Measurements from ENCODE around the gene PTGR3. TPM values are rescaled to one million over a fixed set of nuclear protein-coding genes. Genes with fewer than 3 reads are reported as not detected.
A peak's percentile ranks its signal among the peaks of the same experiment; 100 is the strongest.

PTGR3 gene
- total RNA-seq, 1 donor from 2014 or later = 23.3 TPM

- Mint-ChIP-seq H3K9me3 (no peaks in the 10 kb centered on the region), H3K4me1 (peaks cover 42% of the 10 kb centered on the region), H3K36me3 (ENCODE audit: low read depth) (peaks cover 18% of the 10 kb centered on the region), H3K27me3 (peaks cover 24% of the 10 kb centered on the region), H3K27ac (peak overlapping the region; percentile 93), H3K4me3 (peak overlapping the region; percentile 91)
- DNase-seq = peak; percentile 83
- intact Hi-C loops (cut with micrococcal nuclease) = loop anchor here (2.0 to 5.0 kb wide), 3 partner anchors 216 to 611 kb away; partner anchors contain the start of gene ZNF407
Measured at GRCh38 chr18:75208155-75208835, 644 bp downstream of the PTGR3 start.

GRCh38 chr18:75207310-75208154 lies 1.4 kb downstream of the PTGR3 start:
- Mint-ChIP-seq H3K36me3 (ENCODE audit: low read depth) (peaks cover 22% of the 10 kb centered on the region), H3K27me3 (peaks cover 28% of the 10 kb centered on the region), H3K9me3 (no peaks in the 10 kb centered on the region), H3K27ac (peak overlapping the region; percentile 93), H3K4me3 (peak overlapping the region; percentile 91), H3K4me1 (peaks cover 35% of the 10 kb centered on the region)
- no peak for DNase-seq
- intact Hi-C loops (cut with micrococcal nuclease) = loop anchor here (1.0 to 5.0 kb wide), 4 partner anchors 137 to 611 kb away; partner anchors contain the start of gene ZNF407

- Mint-ChIP-seq H3K9me3 (no peaks in the 10 kb centered on the region), H3K36me3 (ENCODE audit: low read depth) (peaks cover 24% of the 10 kb centered on the region), H3K4me1 (peaks cover 33% of the 10 kb centered on the region), H3K27me3 (peaks cover 28% of the 10 kb centered on the region), H3K27ac (peak overlapping the region; percentile 93), H3K4me3 (peak overlapping the region; percentile 91)
- intact Hi-C loops (cut with micrococcal nuclease) = loop anchor here (1.0 to 5.0 kb wide), 3 partner anchors 136 to 554 kb away; no protein-coding TSS in a partner anchor
- DNase-seq = no peak
Measured at GRCh38 chr18:75206452-75207309, 2.3 kb downstream of the PTGR3 start.

- H3K27ac Mint-ChIP-seq = no peak overlapping the region
Measured at GRCh38 chr18:75205514-75206132, 3.3 kb downstream of the PTGR3 start.

GRCh38 chr18:75204732-75205513 lies 4.0 kb downstream of the PTGR3 start:
- peaks cover 30% of the 10 kb centered on the region for H3K36me3 Mint-ChIP-seq (ENCODE audit: low read depth)
- H3K4me3 Mint-ChIP-seq = peak overlapping the region; percentile 61
- H3K9me3 Mint-ChIP-seq = no peaks in the 10 kb centered on the region
- peaks cover 28% of the 10 kb centered on the region for H3K27me3 Mint-ChIP-seq
- no peak overlapping the region for H3K27ac Mint-ChIP-seq
- intact Hi-C loops (cut with micrococcal nuclease) = loop anchor here (5.0 kb wide), 2 partner anchors 213 to 553 kb away; no protein-coding TSS in a partner anchor
- peaks cover 27% of the 10 kb centered on the region for H3K4me1 Mint-ChIP-seq
- no peak for DNase-seq

More at GRCh38 chr18:75205514-75206132, 3.3 kb downstream of the PTGR3 start:
- peaks cover 28% of the 10 kb centered on the region for H3K27me3 Mint-ChIP-seq
- H3K4me3 Mint-ChIP-seq = peak overlapping the region; percentile 61
- intact Hi-C loops (cut with micrococcal nuclease) = loop anchor here (5.0 kb wide), 2 partner anchors 213 to 553 kb away; no protein-coding TSS in a partner anchor
- DNase-seq = no peak
- no peaks in the 10 kb centered on the region for H3K9me3 Mint-ChIP-seq
- peaks cover 31% of the 10 kb centered on the region for H3K4me1 Mint-ChIP-seq
- H3K36me3 Mint-ChIP-seq (ENCODE audit: low read depth) = peaks cover 28% of the 10 kb centered on the region

GRCh38 chr18:75204269-75204731 lies 4.6 kb downstream of the PTGR3 start:
- H3K4me3 Mint-ChIP-seq = no peak overlapping the region
- peaks cover 28% of the 10 kb centered on the region for H3K27me3 Mint-ChIP-seq
- H3K4me1 Mint-ChIP-seq = peaks cover 26% of the 10 kb centered on the region
- H3K27ac Mint-ChIP-seq = no peak overlapping the region
- no peaks in the 10 kb centered on the region for H3K9me3 Mint-ChIP-seq
- intact Hi-C loops (cut with micrococcal nuclease) = no loop called here
- H3K36me3 Mint-ChIP-seq (ENCODE audit: low read depth) = peaks cover 30% of the 10 kb centered on the region
- DNase-seq = no peak

- Mint-ChIP-seq H3K4me1 (peaks cover 26% of the 10 kb centered on the region), H3K27me3 (peaks cover 28% of the 10 kb centered on the region), H3K27ac (no peak overlapping the region), H3K36me3 (ENCODE audit: low read depth) (peaks cover 30% of the 10 kb centered on the region), H3K4me3 (no peak overlapping the region), H3K9me3 (no peaks in the 10 kb centered on the region)
- intact Hi-C loops (cut with micrococcal nuclease) = no loop called here
- no peak for DNase-seq
Measured at GRCh38 chr18:75203416-75204268, 5.3 kb downstream of the PTGR3 start.

GRCh38 chr18:75202696-75203365 lies 6.1 kb downstream of the PTGR3 start:
- Mint-ChIP-seq H3K27me3 (peaks cover 28% of the 10 kb centered on the region), H3K4me3 (no peak overlapping the region), H3K9me3 (no peaks in the 10 kb centered on the region), H3K36me3 (ENCODE audit: low read depth) (peaks cover 30% of the 10 kb centered on the region), H3K4me1 (peaks cover 22% of the 10 kb centered on the region), H3K27ac (no peak overlapping the region)
- no peak for DNase-seq
- intact Hi-C loops (cut with micrococcal nuclease) = no loop called here

GRCh38 chr18:75201282-75202270 lies 7.4 kb downstream of the PTGR3 start:
- no peak overlapping the region for H3K27ac Mint-ChIP-seq
- intact Hi-C loops (cut with micrococcal nuclease) = no loop called here
- DNase-seq = no peak

GRCh38 chr18:75200605-75201280 lies 8.2 kb downstream of the PTGR3 start:
- Mint-ChIP-seq H3K36me3 (ENCODE audit: low read depth) (peaks cover 23% of the 10 kb centered on the region), H3K27ac (no peak overlapping the region), H3K9me3 (no peaks in the 10 kb centered on the region), H3K4me3 (no peak overlapping the region), H3K27me3 (peaks cover 12% of the 10 kb centered on the region), H3K4me1 (peaks cover 9% of the 10 kb centered on the region)
- no peak for DNase-seq
- intact Hi-C loops (cut with micrococcal nuclease) = no loop called here

More at GRCh38 chr18:75201282-75202270, 7.4 kb downstream of the PTGR3 start:
- Mint-ChIP-seq H3K4me3 (no peak overlapping the region), H3K4me1 (peaks cover 14% of the 10 kb centered on the region), H3K36me3 (ENCODE audit: low read depth) (peaks cover 25% of the 10 kb centered on the region), H3K27me3 (peaks cover 20% of the 10 kb centered on the region), H3K9me3 (no peaks in the 10 kb centered on the region)

Measured in activated CD4-positive, alpha-beta T cell treated with anti-CD3 and anti-CD28 coated beads, Interleukin-2, amount 10 ng/mL, durations not matched to agents 24 days and 14 days (primary cell).